Lung (tissue), 4 donors: ENCODE measurements around the gene SMURF1. TPM values are rescaled to one million over a fixed set of nuclear protein-coding genes. Genes with fewer than 3 reads are reported as not detected.

Source experiments
- polyA plus RNA-seq, 2 donors: library from polyadenylated mRNA; stranded (reverse); fragments of 200-250 nt; gene quantifications; one replicate each; pipeline ENCODE4 v1.2.1, GENCODE V29; 2013
- total RNA-seq, 2 donors: library from RNA; depleted of rRNA in 1 of 2; stranded (reverse); fragments of >200 nt in 1 of 2; gene quantifications; one replicate each; pipeline ENCODE4 v1.2.1, GENCODE V29; 2014 to 2021
- donor health status: Bipolar disorder and iron deficiency.
- donor health status: healthy.
- donor health status: DM: yes; HTN: yes; CAD: no.

SMURF1 gene
- total and polyA plus RNA-seq, 4 donors, result 9.0 to 36.4 (median 21.5) TPM

Other genes starting within 250 kb of the SMURF1 start
- gene KPNA7, start 64.0 kb upstream of the SMURF1 start, total RNA-seq, result 1 to 10 TPM in 1 of 2 donors, under 1 TPM in 1; 0.40 to 1.3 TPM
- under 1 TPM; 0.55 to 0.58 TPM for gene KPNA7, start 64.0 kb upstream of the SMURF1 start, polyA plus RNA-seq
- gene MYH16, start 128.7 kb upstream of the SMURF1 start, total RNA-seq, result not detected
- under 1 TPM; 0.04 to 0.07 TPM for gene MYH16, start 128.7 kb upstream of the SMURF1 start, polyA plus RNA-seq
- 100 to 1,000 TPM in 1 of 2 donors, 10 to 100 TPM in 1; 71.3 to 135 TPM for gene ARPC1A, start 181.8 kb upstream of the SMURF1 start, total RNA-seq
- gene ARPC1A, start 181.8 kb upstream of the SMURF1 start, polyA plus RNA-seq, result 100 to 1,000 TPM; 105 to 212 TPM
- 100 to 1,000 TPM; 164 to 310 TPM for gene ARPC1B, start 230.6 kb upstream of the SMURF1 start, total RNA-seq
- gene ARPC1B, start 230.6 kb upstream of the SMURF1 start, polyA plus RNA-seq, result 100 to 1,000 TPM; 221 to 937 TPM